CD4-positive, alpha-beta T cell (primary cell): Measurements from ENCODE around the gene SERPINA4. TPM values are rescaled to one million over a fixed set of nuclear protein-coding genes. Genes with fewer than 3 reads are reported as not detected.

Experiments used
- ATAC-seq: fragments of 200-7000 bp; cut with Tn5 transposase; one replicate; pipeline ENCODE4 v1.10.0; 2022; ENCODE audit warnings: mild to moderate bottlenecking; ENCODE audit not compliant: poor library complexity
- CTCF ChIA-PET: fragments of 350-600 bp; sonication (Branson Sonifier 250); formaldehyde crosslinking; loops from one replicate; lab custom pipeline; 2021; ENCODE audit warnings: antibody characterized with exemption, inconsistent platforms; lab: Charles Lee
- POLR2A ChIA-PET: fragments of 350-600 bp; sonication (Branson Sonifier 250); formaldehyde crosslinking; loops from one replicate; lab custom pipeline; 2021; ENCODE audit warnings: antibody characterized with exemption, inconsistent platforms; lab: Charles Lee
- DNase-seq, 14 experiments: peaks; one replicate each; pipeline ENCODE4 v3.0.0-alpha.2; 2013 to 2020; ENCODE audit warnings: mixed read lengths in 2 of 14
- H3K27ac ChIP-seq, 2 donors: one replicate each; pipeline versions ENCODE4 v1.5.1 to v1.7.0; 2013; ENCODE audit warnings: low read length in 2 of 2, low read depth in 1 of 2, mild to moderate bottlenecking in 1 of 2
- H3K27me3 ChIP-seq, 2 experiments: 1 replicate in 1 of 2; 2 replicates in 1 of 2; pipeline versions ENCODE4 v1.6.1 to v1.7.0; 2013; ENCODE audit warnings: low read length in 2 of 2, control low read depth in 1 of 2, mild to moderate bottlenecking in 1 of 2, moderate library complexity in 1 of 2; ENCODE audit not compliant: insufficient read depth in 2 of 2, control insufficient read depth in 1 of 2
- H3K36me3 ChIP-seq: one replicate; pipeline ENCODE4 v1.6.1; 2013; ENCODE audit warnings: low read length, control low read depth; ENCODE audit not compliant: insufficient read depth
- H3K4me1 ChIP-seq: one replicate; pipeline ENCODE4 v1.6.1; 2013; ENCODE audit warnings: low read length, control low read depth; ENCODE audit not compliant: insufficient read depth
- H3K4me3 ChIP-seq: one replicate; pipeline ENCODE4 v1.5.1; 2013; ENCODE audit warnings: mild to moderate bottlenecking, low read length, moderate library complexity
- H3K9me3 ChIP-seq, 2 experiments: 1 replicate in 1 of 2; 2 replicates in 1 of 2; pipeline versions ENCODE4 v1.6.1 to v1.7.0; 2013; ENCODE audit warnings: low read length in 2 of 2, mild to moderate bottlenecking in 2 of 2, control low read depth in 1 of 2, moderate library complexity in 1 of 2; ENCODE audit not compliant: control insufficient read depth in 1 of 2, insufficient read depth in 1 of 2
- H3K27ac Mint-ChIP-seq: one replicate; pipeline ENCODE4 v1.8.0; 2020; ENCODE audit warnings: mixed read lengths
- H3K27me3 Mint-ChIP-seq: one replicate; pipeline ENCODE4 v1.8.0; 2021; ENCODE audit warnings: mixed read lengths
- H3K36me3 Mint-ChIP-seq: one replicate; pipeline ENCODE4 v1.8.0; 2021; ENCODE audit warnings: low read depth, mixed read lengths
- H3K4me1 Mint-ChIP-seq: one replicate; pipeline ENCODE4 v1.8.0; 2021; ENCODE audit warnings: low read depth, mixed read lengths
- H3K4me3 Mint-ChIP-seq: one replicate; pipeline ENCODE4 v1.8.0; 2020; ENCODE audit warnings: mild to moderate bottlenecking, mixed read lengths
- H3K9me3 Mint-ChIP-seq: one replicate; pipeline ENCODE4 v1.8.0; 2020; ENCODE audit warnings: mixed read lengths
- intact Hi-C, 2 experiments: fragments of 100-400 bp; cut with DNase I in 1 of 2; cut with micrococcal nuclease in 1 of 2; formaldehyde crosslinking; loops; one replicate each; pipeline versions ENCODE4 v1.15.1 to v1.9.0; 2023 to 2025; cut with DNase I, micrococcal nuclease
- total RNA-seq, 174 experiments: library from RNA in 2 of 174; stranded (reverse) in 2 of 174; gene quantifications; one replicate each; pipeline ENCODE4 v1.2.3 and lab custom pipeline; 2021 to 2026
- TF ChIP-seq, protein P1 (sequence below): fragments of 200-600 bp; IDR thresholded peaks from one replicate; pipeline ENCODE4 v1.8.0; 2022; ENCODE audit warnings: antibody characterized with exemption, mild to moderate bottlenecking

The SERPINA4 gene
- total RNA-seq, 2 experiments from 2014 or later, result not detected

DNA sequence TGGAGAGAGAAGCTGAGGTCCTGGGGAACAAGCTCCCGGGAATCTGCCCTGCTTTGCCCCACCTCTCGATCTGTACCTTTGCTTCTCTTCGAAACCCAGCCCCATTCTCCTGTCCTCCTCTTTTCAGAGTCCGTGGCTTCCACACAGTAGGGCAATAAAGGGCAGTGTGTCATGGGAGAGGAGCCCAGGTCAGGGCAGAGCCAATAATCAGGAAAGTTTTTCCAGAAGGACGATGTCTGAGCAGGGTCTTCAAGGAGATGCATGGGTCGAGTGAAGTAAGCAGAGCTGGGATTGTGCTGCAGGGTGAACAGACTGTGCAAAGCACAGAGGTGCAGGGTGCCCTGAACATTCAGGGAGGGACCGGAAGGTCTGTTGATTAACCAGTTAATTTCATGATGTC is 22.1 kb upstream of the SERPINA4 start:
- ChIA-PET POLR2A (no interaction called here), CTCF (interaction anchor here (1.7 kb wide), 1 partner anchor 10 kb away, joined by 4 read pairs; no protein-coding TSS in a partner anchor)
- H3K9me3 ChIP-seq, result peaks cover 0 to 3% of the 10 kb centered on the region in 2 experiments
- H3K27me3 ChIP-seq, result peaks cover 0 to 8% of the 10 kb centered on the region in 2 experiments
- intact Hi-C loops, result no loop called here
- no peak overlapping the region for H3K27ac Mint-ChIP-seq
- ATAC-seq (no peak), DNase-seq (no peak)
- H3K27ac ChIP-seq, result no peak overlapping the region
- no peak overlapping the region for H3K4me3 Mint-ChIP-seq
- H3K27me3 Mint-ChIP-seq, result peaks cover 43% of the 10 kb centered on the region
- H3K9me3 Mint-ChIP-seq, result no peaks in the 10 kb centered on the region
- TF ChIP-seq, protein P1, sequence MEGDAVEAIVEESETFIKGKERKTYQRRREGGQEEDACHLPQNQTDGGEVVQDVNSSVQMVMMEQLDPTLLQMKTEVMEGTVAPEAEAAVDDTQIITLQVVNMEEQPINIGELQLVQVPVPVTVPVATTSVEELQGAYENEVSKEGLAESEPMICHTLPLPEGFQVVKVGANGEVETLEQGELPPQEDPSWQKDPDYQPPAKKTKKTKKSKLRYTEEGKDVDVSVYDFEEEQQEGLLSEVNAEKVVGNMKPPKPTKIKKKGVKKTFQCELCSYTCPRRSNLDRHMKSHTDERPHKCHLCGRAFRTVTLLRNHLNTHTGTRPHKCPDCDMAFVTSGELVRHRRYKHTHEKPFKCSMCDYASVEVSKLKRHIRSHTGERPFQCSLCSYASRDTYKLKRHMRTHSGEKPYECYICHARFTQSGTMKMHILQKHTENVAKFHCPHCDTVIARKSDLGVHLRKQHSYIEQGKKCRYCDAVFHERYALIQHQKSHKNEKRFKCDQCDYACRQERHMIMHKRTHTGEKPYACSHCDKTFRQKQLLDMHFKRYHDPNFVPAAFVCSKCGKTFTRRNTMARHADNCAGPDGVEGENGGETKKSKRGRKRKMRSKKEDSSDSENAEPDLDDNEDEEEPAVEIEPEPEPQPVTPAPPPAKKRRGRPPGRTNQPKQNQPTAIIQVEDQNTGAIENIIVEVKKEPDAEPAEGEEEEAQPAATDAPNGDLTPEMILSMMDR, result no peak
- no peak overlapping the region for H3K4me3 ChIP-seq
- H3K4me1 Mint-ChIP-seq, result no peaks in the 10 kb centered on the region
- no peaks in the 10 kb centered on the region for H3K4me1 ChIP-seq
- H3K36me3 Mint-ChIP-seq, result no peaks in the 10 kb centered on the region
- no peaks in the 10 kb centered on the region for H3K36me3 ChIP-seq

DNA sequence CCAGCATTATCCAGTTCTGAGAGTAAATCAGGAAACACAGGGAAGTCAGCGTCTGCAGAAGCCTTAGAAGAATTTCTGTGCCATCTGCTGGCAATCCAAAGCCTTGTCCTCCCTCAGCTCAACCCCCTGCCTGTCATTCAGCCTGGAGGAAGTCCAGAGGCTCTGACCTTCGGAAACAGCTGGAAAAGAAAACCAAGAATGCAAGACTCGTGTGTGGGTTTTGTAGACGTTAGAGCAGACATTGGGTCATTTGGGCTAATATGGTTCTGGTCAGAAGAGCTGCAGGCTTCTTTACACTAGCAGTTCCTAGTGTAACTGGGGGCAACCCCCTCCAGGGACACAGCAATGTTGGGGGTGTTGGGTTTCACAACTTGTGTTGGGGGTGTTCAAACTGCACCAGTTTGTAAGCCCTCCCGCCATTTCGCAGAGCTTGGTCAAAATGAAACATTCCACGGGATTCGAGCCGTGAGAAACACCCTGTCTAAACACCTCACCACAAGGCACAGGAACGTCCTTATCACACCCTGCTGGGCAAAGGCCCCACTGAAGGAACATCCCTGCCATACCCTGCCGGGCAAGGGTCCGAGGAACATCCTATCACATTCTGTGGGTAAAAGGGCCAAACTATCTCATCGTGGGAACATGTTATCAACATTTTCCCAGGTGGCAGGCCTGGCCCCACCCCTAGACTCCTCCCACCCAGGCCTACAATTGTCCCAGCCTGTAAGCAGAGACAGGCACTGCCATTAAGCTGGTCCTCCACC is 21.0 kb upstream of the SERPINA4 start:
- TF ChIP-seq, protein P1, result no peak
- Mint-ChIP-seq H3K36me3 (no peaks in the 10 kb centered on the region), H3K27me3 (peaks cover 43% of the 10 kb centered on the region), H3K4me1 (no peaks in the 10 kb centered on the region), H3K9me3 (no peaks in the 10 kb centered on the region), H3K27ac (no peak overlapping the region), H3K4me3 (no peak overlapping the region)
- H3K27me3 ChIP-seq, result peaks cover 0 to 8% of the 10 kb centered on the region in 2 experiments
- no peaks in the 10 kb centered on the region for H3K36me3 ChIP-seq
- intact Hi-C loops, result no loop called here
- peaks cover 0 to 6% of the 10 kb centered on the region in 2 experiments for H3K9me3 ChIP-seq
- ATAC-seq (no peak), DNase-seq (no peak)
- H3K27ac ChIP-seq, result no peak overlapping the region
- no peaks in the 10 kb centered on the region for H3K4me1 ChIP-seq
- CTCF ChIA-PET, result no interaction called here
- POLR2A ChIA-PET, result no interaction called here
- H3K4me3 ChIP-seq, result no peak overlapping the region

DNA sequence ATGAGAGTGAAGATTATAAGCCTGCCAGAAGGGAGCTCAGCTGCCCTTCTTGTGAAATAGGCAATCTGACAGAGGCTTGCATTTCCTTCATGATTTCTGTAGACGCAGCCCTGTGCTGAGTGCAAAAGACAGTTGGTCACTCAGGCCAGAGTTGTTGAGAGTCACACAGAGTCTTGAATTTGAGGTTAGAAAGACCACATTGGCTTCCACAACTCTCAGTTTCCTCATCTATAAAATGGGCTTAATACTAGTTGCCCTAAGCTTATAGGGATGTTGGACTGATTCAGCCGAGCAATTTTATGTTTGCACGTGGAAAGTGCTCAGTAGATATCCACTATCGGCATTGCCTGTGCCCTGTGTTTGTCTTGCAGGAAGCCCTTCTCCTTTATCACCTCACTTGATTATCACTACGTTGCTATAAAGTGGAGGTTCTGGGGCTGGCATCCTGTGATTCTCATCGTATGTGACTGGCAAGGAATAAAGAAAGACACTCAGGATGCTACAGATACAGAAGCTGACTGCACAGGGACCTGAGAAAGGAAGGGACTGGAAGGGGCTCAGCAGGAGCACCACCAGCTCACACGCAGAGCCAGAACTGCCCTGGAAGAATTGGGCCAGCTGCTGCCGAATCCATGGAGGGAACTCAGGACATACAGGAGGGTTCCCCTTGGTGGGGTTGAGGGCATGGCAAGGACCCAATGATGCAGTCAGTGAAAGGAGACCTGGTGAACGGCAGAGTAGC is 19.8 kb upstream of the SERPINA4 start:
- POLR2A ChIA-PET, result no interaction called here
- no peaks in the 10 kb centered on the region for H3K36me3 Mint-ChIP-seq
- Histone ChIP-seq H3K27me3 (peaks cover 0 to 4% of the 10 kb centered on the region in 2 experiments), H3K4me1 (no peaks in the 10 kb centered on the region), H3K9me3 (peaks cover 0 to 11% of the 10 kb centered on the region in 2 experiments), H3K27ac (no peak overlapping the region), H3K4me3 (no peak overlapping the region), H3K36me3 (no peaks in the 10 kb centered on the region)
- intact Hi-C loops, result no loop called here
- H3K27ac Mint-ChIP-seq, result no peak overlapping the region
- H3K4me1 Mint-ChIP-seq, result no peaks in the 10 kb centered on the region
- H3K4me3 Mint-ChIP-seq, result no peak overlapping the region
- DNase-seq, result no peak
- H3K27me3 Mint-ChIP-seq, result peaks cover 52% of the 10 kb centered on the region
- TF ChIP-seq, protein P1, result no peak
- H3K9me3 Mint-ChIP-seq, result no peaks in the 10 kb centered on the region
- no peak for ATAC-seq
- CTCF ChIA-PET, result no interaction called here
